BJ (cell line): ENCODE measurements around the gene FA2H. TPM values are rescaled to one million over a fixed set of nuclear protein-coding genes. Genes with fewer than 3 reads are reported as not detected.

Source experiments
- CTCF ChIA-PET: fragments of 350-600 bp; formaldehyde crosslinking; extraction: SDS; loops from one replicate; lab custom pipeline; 2021; ENCODE audit warnings: antibody characterized with exemption, inconsistent platforms; lab: Yijun Ruan, JAX
- POLR2A ChIA-PET: fragments of 300-600 bp; sonication (Branson Sonifier 250); formaldehyde crosslinking; extraction: SDS; loops from one replicate; lab custom pipeline; 2021; ENCODE audit warnings: antibody characterized with exemption; lab: Charles Lee
- DNase-seq: peaks from one replicate; pipeline ENCODE4 v3.0.0-alpha.2; 2011; ENCODE audit warnings: low read depth
- H3K27me3 ChIP-seq: 2 replicates; pipeline ENCODE4 v1.6.0; 2011; ENCODE audit warnings: low read length; ENCODE audit not compliant: control insufficient read depth, insufficient read depth
- H3K36me3 ChIP-seq: 2 replicates; pipeline ENCODE4 v1.5.1; 2011; ENCODE audit warnings: low read length; ENCODE audit not compliant: control insufficient read depth, insufficient read depth
- H3K4me3 ChIP-seq: 2 replicates; pipeline ENCODE4 v1.5.1; 2011; ENCODE audit warnings: low read depth, mild to moderate bottlenecking, control low read depth, low read length
- CTCF ChIP-seq: IDR thresholded peaks from 2 replicates; pipeline ENCODE4 v1.5.1; 2011; ENCODE audit warnings: low read depth, mild to moderate bottlenecking, control low read depth, inconsistent platforms, low read length, moderate library complexity; ENCODE audit not compliant: insufficient read depth
- polyA plus RNA-seq: library from polyadenylated mRNA; depleted of rRNA; stranded (reverse); fragments of >200 nt; gene quantifications from 2 replicates; pipeline ENCODE4 v1.2.3, GENCODE V29; 2011

The FA2H gene
- polyA plus RNA-seq, 1 experiment = not detected

- TF ChIP-seq CTCF = no peak
- Histone ChIP-seq H3K4me3 (no peak overlapping the region), H3K36me3 (no peaks in the 10 kb centered on the region), H3K27me3 (peaks cover 2% of the 10 kb centered on the region; the same call in 1 of the 2 replicates)
- ChIA-PET POLR2A (no interaction called here), CTCF (no interaction called here)
- DNase-seq = no peak
Observed at GRCh38 chr16:74760007-74760767, 14.4 kb downstream of the FA2H start.

GRCh38 chr16:74759564-74759963 lies 15.1 kb downstream of the FA2H start:
- no peaks in the 10 kb centered on the region for H3K36me3 ChIP-seq
- no peak for DNase-seq
- TF ChIP-seq CTCF = no peak
- peaks cover 2% of the 10 kb centered on the region; the same call in 1 of the 2 replicates for H3K27me3 ChIP-seq
- ChIA-PET POLR2A (no interaction called here), CTCF (no interaction called here)
- no peak overlapping the region for H3K4me3 ChIP-seq

GRCh38 chr16:74758801-74759200 lies 15.8 kb downstream of the FA2H start:
- CTCF ChIA-PET = no interaction called here
- no peak for DNase-seq
- H3K27me3 ChIP-seq = peaks cover 2% of the 10 kb centered on the region; the same call in 1 of the 2 replicates
- POLR2A ChIA-PET = no interaction called here
- no peak overlapping the region for H3K4me3 ChIP-seq
- no peaks in the 10 kb centered on the region for H3K36me3 ChIP-seq
- no peak for TF ChIP-seq CTCF

DNA sequence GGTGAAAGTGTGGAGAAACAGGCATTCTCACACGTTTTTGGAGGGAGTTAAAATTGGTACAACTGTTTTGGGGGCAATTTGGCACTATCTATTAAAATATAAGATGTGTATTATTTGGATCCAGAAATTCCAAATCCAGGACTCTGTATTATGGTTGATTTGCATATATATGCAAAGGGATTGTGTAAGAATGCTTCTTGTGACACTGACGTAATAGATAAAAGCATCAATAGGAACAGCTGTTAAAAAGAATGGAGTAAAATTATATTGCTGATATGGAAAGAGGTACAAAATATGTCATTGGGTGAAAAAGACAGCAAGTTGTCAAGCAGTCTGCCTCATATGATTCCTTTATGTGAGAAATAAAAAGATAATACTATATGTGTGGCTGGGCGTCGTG lies 17.3 kb downstream of the FA2H start:
- no peak for DNase-seq
- TF ChIP-seq CTCF = no peak
- H3K27me3 ChIP-seq = peaks cover 3% of the 10 kb centered on the region
- CTCF ChIA-PET = no interaction called here
- POLR2A ChIA-PET = no interaction called here
- H3K36me3 ChIP-seq = no peaks in the 10 kb centered on the region
- no peak overlapping the region for H3K4me3 ChIP-seq

DNA sequence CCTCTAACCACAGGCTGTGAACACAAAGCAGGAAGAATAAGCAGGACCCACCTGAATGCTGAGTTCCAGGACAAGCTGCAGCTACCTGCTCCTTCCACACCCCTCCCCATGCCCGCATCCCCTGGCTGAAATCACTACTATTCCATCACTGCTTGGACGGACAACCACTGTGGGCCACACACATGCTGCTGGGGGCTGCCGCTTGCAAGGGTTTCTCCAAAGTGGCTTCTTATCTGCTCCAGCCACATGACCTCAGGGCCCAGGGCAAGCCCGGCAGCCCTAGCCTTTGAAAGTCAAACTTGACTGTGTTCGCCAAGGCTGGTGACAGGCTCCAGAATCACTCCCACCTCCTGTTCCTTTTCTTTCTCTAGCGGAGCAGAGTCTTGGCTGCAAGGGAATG lies 18.4 kb downstream of the FA2H start:
- CTCF ChIA-PET = no interaction called here
- Histone ChIP-seq H3K36me3 (no peaks in the 10 kb centered on the region), H3K27me3 (peaks cover 3% of the 10 kb centered on the region), H3K4me3 (no peak overlapping the region)
- POLR2A ChIA-PET = no interaction called here
- no peak for DNase-seq
- no peak for TF ChIP-seq CTCF
